ENCODE measurements around the gene ZNF608. TPM values are rescaled to one million over a fixed set of nuclear protein-coding genes. Genes with fewer than 3 reads are reported as not detected.

The ZNF608 gene
- total RNA-seq, 1 experiment from 2014 or later = 5.6 TPM

DNA sequence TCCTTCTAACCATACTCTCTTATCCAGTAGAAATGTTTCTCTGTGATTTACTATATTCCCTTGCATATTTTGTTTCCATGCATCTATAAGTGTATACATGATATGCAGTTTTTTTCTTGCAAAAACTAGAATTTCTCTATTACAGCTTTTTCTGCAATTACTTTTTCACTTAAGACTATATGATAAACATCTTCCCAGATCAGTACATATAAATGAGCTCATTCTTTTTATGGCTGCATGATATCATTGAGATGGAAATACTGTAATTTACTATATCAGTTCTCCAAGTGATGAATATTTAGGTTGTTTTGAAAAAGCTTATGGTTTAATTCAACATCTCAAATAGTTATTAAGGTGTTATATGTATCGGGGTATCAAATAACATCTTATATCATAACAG lies 18.1 kb upstream of the ZNF608 start:
- CTCF ChIA-PET = no interaction called here
- POLR2A ChIA-PET = interaction anchor here (2.1 kb wide), 1 partner anchor 16 kb away, joined by 6 read pairs; no protein-coding TSS in a partner anchor
- no TSS peak for BruUV-seq (replicated peaks)

More for the DNA sequence above, 18.1 kb upstream of the ZNF608 start:
- H2AFZ ChIP-seq (ENCODE audit: low read depth, low read length, poor library complexity, severe bottlenecking) = no peak overlapping the region
- intact Hi-C loops (cut with micrococcal nuclease) = no loop called here
- ATAC-seq (no peak), DNase-seq (ENCODE audit: low read depth, low spot score) (no peak)
- TF ChIP-seq, protein P1, sequence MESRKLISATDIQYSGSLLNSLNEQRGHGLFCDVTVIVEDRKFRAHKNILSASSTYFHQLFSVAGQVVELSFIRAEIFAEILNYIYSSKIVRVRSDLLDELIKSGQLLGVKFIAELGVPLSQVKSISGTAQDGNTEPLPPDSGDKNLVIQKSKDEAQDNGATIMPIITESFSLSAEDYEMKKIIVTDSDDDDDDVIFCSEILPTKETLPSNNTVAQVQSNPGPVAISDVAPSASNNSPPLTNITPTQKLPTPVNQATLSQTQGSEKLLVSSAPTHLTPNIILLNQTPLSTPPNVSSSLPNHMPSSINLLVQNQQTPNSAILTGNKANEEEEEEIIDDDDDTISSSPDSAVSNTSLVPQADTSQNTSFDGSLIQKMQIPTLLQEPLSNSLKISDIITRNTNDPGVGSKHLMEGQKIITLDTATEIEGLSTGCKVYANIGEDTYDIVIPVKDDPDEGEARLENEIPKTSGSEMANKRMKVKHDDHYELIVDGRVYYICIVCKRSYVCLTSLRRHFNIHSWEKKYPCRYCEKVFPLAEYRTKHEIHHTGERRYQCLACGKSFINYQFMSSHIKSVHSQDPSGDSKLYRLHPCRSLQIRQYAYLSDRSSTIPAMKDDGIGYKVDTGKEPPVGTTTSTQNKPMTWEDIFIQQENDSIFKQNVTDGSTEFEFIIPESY (IDR thresholded peaks at IDR 0.05; ENCODE audit: extremely low read depth, insufficient replicate concordance, low read length) = no peak
- no peak for TF ChIP-seq EZH2 (IDR thresholded peaks at IDR 0.05)
- TF ChIP-seq RAD21 (IDR thresholded peaks at IDR 0.05; ENCODE audit: low read depth) = no peak
- no peak for TF ChIP-seq ZFX (IDR thresholded peaks at IDR 0.05)
- no peak for TF ChIP-seq SP1 (IDR thresholded peaks at IDR 0.05; ENCODE audit: low read depth)
- TF ChIP-seq JUND (IDR thresholded peaks at IDR 0.05) = no peak
- TF ChIP-seq, protein P2, sequence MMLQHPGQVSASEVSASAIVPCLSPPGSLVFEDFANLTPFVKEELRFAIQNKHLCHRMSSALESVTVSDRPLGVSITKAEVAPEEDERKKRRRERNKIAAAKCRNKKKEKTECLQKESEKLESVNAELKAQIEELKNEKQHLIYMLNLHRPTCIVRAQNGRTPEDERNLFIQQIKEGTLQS (IDR thresholded peaks at IDR 0.05) = no peak
- no peak for TF ChIP-seq YY1 (IDR thresholded peaks at IDR 0.05; ENCODE audit: extremely low read depth, insufficient replicate concordance, low read depth, low read length)
- no peak for TF ChIP-seq ZNF274 (IDR thresholded peaks at IDR 0.05; ENCODE audit: low read depth, low read length)
- no peak for TF ChIP-seq SIN3A (IDR thresholded peaks at IDR 0.05; ENCODE audit: low read depth)
- TF ChIP-seq CEBPB (IDR thresholded peaks at IDR 0.05; ENCODE audit: low read depth) = no peak
- no peak for TF ChIP-seq POLR2A (IDR thresholded peaks at IDR 0.05; ENCODE audit: borderline replicate concordance, extremely low read depth, insufficient read depth, insufficient read length)
- TF ChIP-seq, protein P3, sequence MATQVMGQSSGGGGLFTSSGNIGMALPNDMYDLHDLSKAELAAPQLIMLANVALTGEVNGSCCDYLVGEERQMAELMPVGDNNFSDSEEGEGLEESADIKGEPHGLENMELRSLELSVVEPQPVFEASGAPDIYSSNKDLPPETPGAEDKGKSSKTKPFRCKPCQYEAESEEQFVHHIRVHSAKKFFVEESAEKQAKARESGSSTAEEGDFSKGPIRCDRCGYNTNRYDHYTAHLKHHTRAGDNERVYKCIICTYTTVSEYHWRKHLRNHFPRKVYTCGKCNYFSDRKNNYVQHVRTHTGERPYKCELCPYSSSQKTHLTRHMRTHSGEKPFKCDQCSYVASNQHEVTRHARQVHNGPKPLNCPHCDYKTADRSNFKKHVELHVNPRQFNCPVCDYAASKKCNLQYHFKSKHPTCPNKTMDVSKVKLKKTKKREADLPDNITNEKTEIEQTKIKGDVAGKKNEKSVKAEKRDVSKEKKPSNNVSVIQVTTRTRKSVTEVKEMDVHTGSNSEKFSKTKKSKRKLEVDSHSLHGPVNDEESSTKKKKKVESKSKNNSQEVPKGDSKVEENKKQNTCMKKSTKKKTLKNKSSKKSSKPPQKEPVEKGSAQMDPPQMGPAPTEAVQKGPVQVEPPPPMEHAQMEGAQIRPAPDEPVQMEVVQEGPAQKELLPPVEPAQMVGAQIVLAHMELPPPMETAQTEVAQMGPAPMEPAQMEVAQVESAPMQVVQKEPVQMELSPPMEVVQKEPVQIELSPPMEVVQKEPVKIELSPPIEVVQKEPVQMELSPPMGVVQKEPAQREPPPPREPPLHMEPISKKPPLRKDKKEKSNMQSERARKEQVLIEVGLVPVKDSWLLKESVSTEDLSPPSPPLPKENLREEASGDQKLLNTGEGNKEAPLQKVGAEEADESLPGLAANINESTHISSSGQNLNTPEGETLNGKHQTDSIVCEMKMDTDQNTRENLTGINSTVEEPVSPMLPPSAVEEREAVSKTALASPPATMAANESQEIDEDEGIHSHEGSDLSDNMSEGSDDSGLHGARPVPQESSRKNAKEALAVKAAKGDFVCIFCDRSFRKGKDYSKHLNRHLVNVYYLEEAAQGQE (IDR thresholded peaks at IDR 0.05; ENCODE audit: low read depth) = no peak
- no peak for TF ChIP-seq CBX3 (IDR thresholded peaks at IDR 0.05; ENCODE audit: low read depth)
- TF ChIP-seq, protein P4, sequence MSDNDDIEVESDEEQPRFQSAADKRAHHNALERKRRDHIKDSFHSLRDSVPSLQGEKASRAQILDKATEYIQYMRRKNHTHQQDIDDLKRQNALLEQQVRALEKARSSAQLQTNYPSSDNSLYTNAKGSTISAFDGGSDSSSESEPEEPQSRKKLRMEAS (IDR thresholded peaks at IDR 0.05) = no peak
- no peak for TF ChIP-seq SRF (IDR thresholded peaks at IDR 0.05; ENCODE audit: low read depth)
- TF ChIP-seq TCF7L2 (IDR thresholded peaks at IDR 0.05; ENCODE audit: borderline replicate concordance, extremely low read depth, insufficient read depth, insufficient read length) = no peak
- TF ChIP-seq, protein P5, sequence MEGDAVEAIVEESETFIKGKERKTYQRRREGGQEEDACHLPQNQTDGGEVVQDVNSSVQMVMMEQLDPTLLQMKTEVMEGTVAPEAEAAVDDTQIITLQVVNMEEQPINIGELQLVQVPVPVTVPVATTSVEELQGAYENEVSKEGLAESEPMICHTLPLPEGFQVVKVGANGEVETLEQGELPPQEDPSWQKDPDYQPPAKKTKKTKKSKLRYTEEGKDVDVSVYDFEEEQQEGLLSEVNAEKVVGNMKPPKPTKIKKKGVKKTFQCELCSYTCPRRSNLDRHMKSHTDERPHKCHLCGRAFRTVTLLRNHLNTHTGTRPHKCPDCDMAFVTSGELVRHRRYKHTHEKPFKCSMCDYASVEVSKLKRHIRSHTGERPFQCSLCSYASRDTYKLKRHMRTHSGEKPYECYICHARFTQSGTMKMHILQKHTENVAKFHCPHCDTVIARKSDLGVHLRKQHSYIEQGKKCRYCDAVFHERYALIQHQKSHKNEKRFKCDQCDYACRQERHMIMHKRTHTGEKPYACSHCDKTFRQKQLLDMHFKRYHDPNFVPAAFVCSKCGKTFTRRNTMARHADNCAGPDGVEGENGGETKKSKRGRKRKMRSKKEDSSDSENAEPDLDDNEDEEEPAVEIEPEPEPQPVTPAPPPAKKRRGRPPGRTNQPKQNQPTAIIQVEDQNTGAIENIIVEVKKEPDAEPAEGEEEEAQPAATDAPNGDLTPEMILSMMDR (IDR thresholded peaks at IDR 0.05 in 2 of 3, conservative IDR thresholded peaks at IDR 0.05 in 1 of 3; ENCODE audit: borderline replicate concordance in 1 of 3, insufficient read depth in 1 of 3, low read depth in 2 of 3, low read length in 2 of 3) = no peak
- no peaks in the 10 kb centered on the region for H3K4me1 ChIP-seq (ENCODE audit: control insufficient read depth in 1 of 2, insufficient read depth in 2 of 2, low read length in 2 of 2)
- H3K4me2 ChIP-seq (ENCODE audit: low read length) = no peak overlapping the region
- no peaks in the 10 kb centered on the region for H3K79me2 ChIP-seq (ENCODE audit: insufficient read depth, low read length)
- H3K9ac ChIP-seq (ENCODE audit: low read length) = no peak overlapping the region
- RAD21 ChIA-PET (ENCODE audit: low non-redundant PET in 1 of 2, low total read pairs in 2 of 2, uncharacterized antibody in 2 of 2, unreplicated experiment in 2 of 2) = no interaction called here
- no peaks in the 10 kb centered on the region for H3K36me3 ChIP-seq (ENCODE audit: control insufficient read depth in 1 of 2, insufficient read depth in 2 of 2, low read length in 2 of 2)
- H3K4me3 ChIP-seq (replicated peaks in 1 of 2; ENCODE audit: low read depth in 1 of 2, low read length in 2 of 2) = no peak overlapping the region
- H4K20me1 ChIP-seq (ENCODE audit: insufficient read depth) = no peaks in the 10 kb centered on the region
- no peaks in the 10 kb centered on the region for H3K9me2 ChIP-seq (ENCODE audit: insufficient read depth)
- no peaks in the 10 kb centered on the region for H3K27me3 ChIP-seq (ENCODE audit: insufficient read depth, low read length)
- no peaks in the 10 kb centered on the region for H3K9me3 ChIP-seq (ENCODE audit: control insufficient read depth in 1 of 2, insufficient read depth in 1 of 2, low read depth in 1 of 2, low read length in 2 of 2)
- H3K27ac ChIP-seq (ENCODE audit: low read depth, low read length) = no peak overlapping the region

Measured in HCT116 (cell line).